Heart left ventricle (tissue), 16 donors: ENCODE measurements around the gene MORC3. TPM values are rescaled to one million over a fixed set of nuclear protein-coding genes. Genes with fewer than 3 reads are reported as not detected.
A peak's percentile ranks its signal among the peaks of the same experiment; 100 is the strongest.

ENCODE experiments used
- ATAC-seq, 4 donors: fragments of 200-7000 bp; cut with Tn5 transposase; one replicate each; pipeline ENCODE4 v1.9.1; 2020 to 2022; ENCODE audit warnings: moderate library complexity in 4 of 4, mild to moderate bottlenecking in 3 of 4, moderate number of reproducible peaks in 1 of 4
- DNase-seq, 5 donors: peaks; one replicate each; pipeline ENCODE4 v3.0.0-alpha.2; 2020
- H3K27ac ChIP-seq, 12 donors: fragments of 200-600 bp; sonication (generic) in 4 of 12; one replicate each; pipeline versions ENCODE4 v1.5.0 to v1.8.0; 2016 to 2022; ENCODE audit warnings: mild to moderate bottlenecking in 2 of 12
- H3K27me3 ChIP-seq, 9 donors: fragments of 200-600 bp; sonication (generic) in 2 of 9; one replicate each; pipeline versions ENCODE4 v1.5.1 to v1.8.0; 2016 to 2022; ENCODE audit warnings: mild to moderate bottlenecking in 3 of 9
- H3K36me3 ChIP-seq, 9 donors: fragments of 200-600 bp; sonication (generic) in 2 of 9; one replicate each; pipeline versions ENCODE4 v1.5.0 to v1.8.0; 2018 to 2022; ENCODE audit warnings: mild to moderate bottlenecking in 2 of 9
- H3K4me1 ChIP-seq, 12 donors: fragments of 200-600 bp; sonication (generic) in 4 of 12; one replicate each; pipeline versions ENCODE4 v1.5.0 to v1.8.0; 2016 to 2022; ENCODE audit warnings: mild to moderate bottlenecking in 3 of 12
- H3K4me3 ChIP-seq, 12 donors: fragments of 200-600 bp; sonication (generic) in 4 of 12; one replicate each; pipeline versions ENCODE4 v1.5.0 to v1.8.0; 2017 to 2022; ENCODE audit warnings: mild to moderate bottlenecking in 9 of 12, moderate library complexity in 4 of 12
- H3K9me3 ChIP-seq, 12 donors: fragments of 200-600 bp; sonication (generic) in 4 of 12; one replicate each; pipeline versions ENCODE4 v1.5.0 to v1.8.0; 2016 to 2022; ENCODE audit warnings: mild to moderate bottlenecking in 1 of 12
- CTCF ChIP-seq, 12 donors: fragments of 200-600 bp; sonication (generic) in 4 of 12; IDR thresholded peaks; one replicate each; pipeline versions ENCODE4 v1.5.0 to v1.8.0; 2018 to 2022; ENCODE audit warnings: antibody characterized with exemption in 12 of 12, mild to moderate bottlenecking in 5 of 12
- POLR2A ChIP-seq, 2 donors: fragments of 450-650 bp; IDR thresholded peaks; one replicate each; pipeline ENCODE4 v1.6.1; 2017; ENCODE audit warnings: antibody characterized with exemption in 2 of 2, mild to moderate bottlenecking in 2 of 2, moderate library complexity in 2 of 2
- WGBS, 4 donors: extraction: QIAGEN DNeasy Blood & Tissue Kit in 2 of 4; methylation state at CpG; one replicate each; pipeline versions ENCODE4 v1.1.5 to v1.1.7; 2013 to 2018; 5-methylcytosine and 5-hydroxymethylcytosine counted together
- intact Hi-C, 10 donors: fragments of 100-400 bp; cut with DNase I; formaldehyde crosslinking; loops; one replicate each; pipeline versions ENCODE4 v1.11.1 to v1.14.2; 2022
- polyA plus RNA-seq, 2 donors: library from polyadenylated mRNA; stranded (reverse); fragments of 200-250 nt; gene quantifications; one replicate each; pipeline ENCODE4 v1.2.3, GENCODE V29; 2013
- total RNA-seq, 9 donors: library from RNA; depleted of rRNA in 2 of 9; stranded (reverse); fragments of >200 nt in 2 of 9; fragmentation: NEBNext Ultra II Directional in 3 of 9; extraction: Animal tissue kit (Norgen Biotek cat#: 25700) in 3 of 9; gene quantifications; one replicate each; pipeline versions ENCODE4 v1.1.0 to v1.2.4, GENCODE V29; 2016 to 2023
- donor health status: ischemic (EF 13 %, LVEDD 7.1; RV severe dilation, severe dysfunction).
- donor health status: healthy with polysubstance abuse.
- donor health status: DM: no; HTN: yes; CAD: no.
- donor health status: DM: no; HTN: no; CAD: no.
- donor health status: ischemic (EF 25% LVEDD 6.9; RV normal size, moderate dysfunction).
- donor health status: ischemic (EF 25% LVEDD 5.7; RV mildly dilated, moderate dysfunction).
- donor health status: healthy.
- donor health status: DM: yes; HTN: yes; CAD: no.
- donor health status: ischemic (EF 35%, LVEDD 5.7; RV mildly dilated, moderate dysfunction).
- donor health status: nonischemic (EF 11% LVEDD 7.7; RV severe dilation, severe dysfunction).
- donor health status: DM: yes; HTN: yes; CAD: no.
- donor health status: PGD.
- donor health status: ischemic (EF 29% LVEDD 5.4; RV normal size, mild dysfunction).
- donor health status: nonischemic (EF 23%, LVEDD 6.1; RV moderate dilation, normal function).

MORC3 gene
- total and polyA plus RNA-seq, 11 donors: 9.0 to 21.3 (median 17.3) TPM

GRCh38 chr21:36403713-36404112, 83.7 kb downstream of the MORC3 start:
- H3K9me3 ChIP-seq: no peaks in the 10 kb centered on the region
- no peak for DNase-seq
- H3K4me3 ChIP-seq: no peak overlapping the region
- TF ChIP-seq CTCF (IDR thresholded peaks at IDR 0.05) (no peak), POLR2A (IDR thresholded peaks at IDR 0.05) (no peak)
- WGBS, 4 donors: 89 to 92% (median 91%) methylated on average over 5 of the region's 5 CpGs
- no peaks in the 10 kb centered on the region for H3K27me3 ChIP-seq
- ATAC-seq: no peak
- H3K36me3 ChIP-seq: peaks cover 0 to 15% (median 3%) of the 10 kb centered on the region in 9 donors
- H3K27ac ChIP-seq: no peak overlapping the region
- H3K4me1 ChIP-seq: no peaks in the 10 kb centered on the region
- intact Hi-C loops: loop anchor here in 1 of 10 donors (10.0 kb wide), 1 partner anchor 691 kb away; no protein-coding TSS in a partner anchor

GRCh38 chr21:36408568-36408967, 88.6 kb downstream of the MORC3 start:
- intact Hi-C loops: loop anchor here in 1 of 10 donors (10.0 kb wide), 1 partner anchor 686 kb away; no protein-coding TSS in a partner anchor
- Histone ChIP-seq H3K27ac (no peak overlapping the region), H3K4me3 (no peak overlapping the region), H3K36me3 (peaks cover 0 to 12% (median 0%) of the 10 kb centered on the region in 9 donors), H3K27me3 (no peaks in the 10 kb centered on the region), H3K4me1 (no peaks in the 10 kb centered on the region), H3K9me3 (no peaks in the 10 kb centered on the region)
- TF ChIP-seq POLR2A (IDR thresholded peaks at IDR 0.05) (no peak), CTCF (IDR thresholded peaks at IDR 0.05) (no peak)
- WGBS, 4 donors: 66 to 95% (median 91%) methylated on average over 6 of the region's 6 CpGs
- no peak for ATAC-seq
- no peak for DNase-seq

- no peak overlapping the region for H3K27ac ChIP-seq
- H3K4me3 ChIP-seq: no peak overlapping the region
- no peaks in the 10 kb centered on the region for H3K27me3 ChIP-seq
- no peaks in the 10 kb centered on the region for H3K4me1 ChIP-seq
- ATAC-seq (no peak), DNase-seq (peak in 1 of 5 donors; percentile 11)
- intact Hi-C loops: no loop called here
- TF ChIP-seq CTCF (IDR thresholded peaks at IDR 0.05): no peak
- H3K36me3 ChIP-seq: peaks cover 0 to 15% (median 2%) of the 10 kb centered on the region in 9 donors
- 96 to 99% (median 97%) methylated on average over 10 of the region's 10 CpGs for WGBS, 4 donors
- no peaks in the 10 kb centered on the region for H3K9me3 ChIP-seq
These were observed 91.3 kb downstream of the MORC3 start for GRCh38 chr21:36411301-36411700.

GRCh38 chr21:36412916-36413315, 92.9 kb downstream of the MORC3 start:
- Histone ChIP-seq H3K36me3 (peaks cover 0 to 20% (median 3%) of the 10 kb centered on the region in 9 donors), H3K27me3 (no peaks in the 10 kb centered on the region), H3K4me1 (no peaks in the 10 kb centered on the region), H3K27ac (no peak overlapping the region), H3K4me3 (no peak overlapping the region), H3K9me3 (no peaks in the 10 kb centered on the region)
- intact Hi-C loops: no loop called here
- DNase-seq: peak in 1 of 5 donors; percentile 59
- WGBS, 4 donors: 94 to 97% (median 96%) methylated on average over 9 to 11 of the region's 11 CpGs
- no peak for TF ChIP-seq POLR2A (IDR thresholded peaks at IDR 0.05)
- ATAC-seq: no peak

GRCh38 chr21:36415375-36415774, 95.4 kb downstream of the MORC3 start:
- WGBS, 4 donors: 93 to 96% (median 94%) methylated on average over 6 of the region's 6 CpGs
- H3K9me3 ChIP-seq: no peaks in the 10 kb centered on the region
- H3K36me3 ChIP-seq: peaks cover 0 to 20% (median 3%) of the 10 kb centered on the region in 9 donors
- no peaks in the 10 kb centered on the region for H3K27me3 ChIP-seq
- no peak overlapping the region for H3K4me3 ChIP-seq
- intact Hi-C loops: no loop called here
- ATAC-seq: no peak
- TF ChIP-seq POLR2A (IDR thresholded peaks at IDR 0.05) (no peak), CTCF (IDR thresholded peaks at IDR 0.05) (no peak)
- H3K4me1 ChIP-seq: peaks cover 0 to 8% (median 1%) of the 10 kb centered on the region in 12 donors
- no peak for DNase-seq
- no peak overlapping the region for H3K27ac ChIP-seq
